Sigmoid colon (tissue), 7 donors: ENCODE data around the gene SEMA3G. TPM values are rescaled to one million over a fixed set of nuclear protein-coding genes. Genes with fewer than 3 reads are reported as not detected.
A peak's percentile ranks its signal among the peaks of the same experiment; 100 is the strongest.

Experiments
- DNase-seq: peaks from one replicate; pipeline ENCODE4 v3.0.0-alpha.2; 2019
- H3K27ac ChIP-seq, 4 donors: fragments of 200-600 bp; sonication (generic); one replicate each; pipeline ENCODE4 v1.5.1; 2016 to 2019; ENCODE audit warnings: mild to moderate bottlenecking in 1 of 4
- H3K27me3 ChIP-seq, 3 donors: fragments of 200-600 bp; sonication (generic); one replicate each; pipeline ENCODE4 v1.5.1; 2019; ENCODE audit warnings: mild to moderate bottlenecking in 1 of 3
- H3K36me3 ChIP-seq, 4 donors: fragments of 200-600 bp; sonication (generic); one replicate each; pipeline ENCODE4 v1.5.1; 2016 to 2019
- H3K4me1 ChIP-seq, 4 donors: fragments of 200-600 bp; sonication (generic); one replicate each; pipeline ENCODE4 v1.5.1; 2017 to 2019
- H3K4me3 ChIP-seq, 4 donors: fragments of 200-600 bp; sonication (generic); one replicate each; pipeline ENCODE4 v1.5.1; 2017 to 2019; ENCODE audit warnings: mild to moderate bottlenecking in 2 of 4, moderate library complexity in 1 of 4
- H3K9me3 ChIP-seq, 4 donors: fragments of 200-600 bp in 3 of 4; sonication (generic) in 3 of 4; one replicate each; pipeline versions ENCODE4 v1.5.1 to v1.6.1; 2013 to 2019
- EP300 ChIP-seq, 4 donors: sonication (generic); formaldehyde crosslinking; IDR thresholded peaks; one replicate each; pipeline ENCODE4 v1.6.1; 2017; ENCODE audit warnings: antibody characterized with exemption in 4 of 4
- POLR2A ChIP-seq, 2 donors: fragments of 450-650 bp; IDR thresholded peaks; one replicate each; pipeline ENCODE4 v1.6.1; 2016; ENCODE audit warnings: antibody characterized with exemption in 2 of 2, mild to moderate bottlenecking in 2 of 2, moderate library complexity in 2 of 2
- POLR2AphosphoS5 ChIP-seq, 4 donors: sonication (generic); formaldehyde crosslinking; IDR thresholded peaks; one replicate each; pipeline ENCODE4 v1.6.1; 2017; ENCODE audit warnings: antibody characterized with exemption in 4 of 4
- WGBS, 2 donors: extraction: QIAGEN DNeasy Blood & Tissue Kit; methylation state at CpG; one replicate each; pipeline ENCODE4 v1.1.7; 2013; 5-methylcytosine and 5-hydroxymethylcytosine counted together
- intact Hi-C: fragments of 100-400 bp; cut with DNase I; formaldehyde crosslinking; loops from one replicate; pipeline ENCODE4 v1.15.1; 2023
- polyA plus RNA-seq, 3 donors: library from polyadenylated mRNA; stranded (reverse); fragments of 200-250 nt; gene quantifications; one replicate each; pipeline ENCODE4 v1.2.3, GENCODE V29; 2013
- total RNA-seq, 4 donors: library from RNA; depleted of rRNA; stranded (reverse); fragments of >200 nt; gene quantifications; one replicate each; pipeline ENCODE4 v1.1.0, GENCODE V29; 2016
- TF ChIP-seq, protein P1 (sequence below), 4 experiments: fragments of 450-650 bp in 3 of 4; fragments of 200-600 bp in 1 of 4; IDR thresholded peaks; one replicate each; pipeline ENCODE4 v1.5.1; 2016 to 2019; ENCODE audit warnings: antibody characterized with exemption in 4 of 4, mild to moderate bottlenecking in 3 of 4, moderate library complexity in 2 of 4
- donor health status: healthy with polysubstance abuse.
- donor health status: Bipolar disorder and iron deficiency.
- donor health status: healthy.

The SEMA3G gene
- total and polyA plus RNA-seq, 7 donors, result 0.23 to 7.4 (median 3.9) TPM

- no peak for DNase-seq
- no peak overlapping the region for H3K4me3 ChIP-seq
- TF ChIP-seq POLR2A (IDR thresholded peaks at IDR 0.05) (no peak), EP300 (IDR thresholded peaks at IDR 0.05) (no peak), POLR2AphosphoS5 (IDR thresholded peaks at IDR 0.05) (no peak)
- TF ChIP-seq, protein P1, sequence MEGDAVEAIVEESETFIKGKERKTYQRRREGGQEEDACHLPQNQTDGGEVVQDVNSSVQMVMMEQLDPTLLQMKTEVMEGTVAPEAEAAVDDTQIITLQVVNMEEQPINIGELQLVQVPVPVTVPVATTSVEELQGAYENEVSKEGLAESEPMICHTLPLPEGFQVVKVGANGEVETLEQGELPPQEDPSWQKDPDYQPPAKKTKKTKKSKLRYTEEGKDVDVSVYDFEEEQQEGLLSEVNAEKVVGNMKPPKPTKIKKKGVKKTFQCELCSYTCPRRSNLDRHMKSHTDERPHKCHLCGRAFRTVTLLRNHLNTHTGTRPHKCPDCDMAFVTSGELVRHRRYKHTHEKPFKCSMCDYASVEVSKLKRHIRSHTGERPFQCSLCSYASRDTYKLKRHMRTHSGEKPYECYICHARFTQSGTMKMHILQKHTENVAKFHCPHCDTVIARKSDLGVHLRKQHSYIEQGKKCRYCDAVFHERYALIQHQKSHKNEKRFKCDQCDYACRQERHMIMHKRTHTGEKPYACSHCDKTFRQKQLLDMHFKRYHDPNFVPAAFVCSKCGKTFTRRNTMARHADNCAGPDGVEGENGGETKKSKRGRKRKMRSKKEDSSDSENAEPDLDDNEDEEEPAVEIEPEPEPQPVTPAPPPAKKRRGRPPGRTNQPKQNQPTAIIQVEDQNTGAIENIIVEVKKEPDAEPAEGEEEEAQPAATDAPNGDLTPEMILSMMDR (IDR thresholded peaks at IDR 0.05), result no peak
- no peaks in the 10 kb centered on the region for H3K36me3 ChIP-seq
- WGBS, 2 donors, result 91 to 95% methylated on average over 6 of the region's 6 CpGs
- intact Hi-C loops, result no loop called here
- peaks cover 0 to 27% (median 23%) of the 10 kb centered on the region in 4 donors for H3K4me1 ChIP-seq
- no peaks in the 10 kb centered on the region for H3K9me3 ChIP-seq
- H3K27ac ChIP-seq, result no peak overlapping the region
- H3K27me3 ChIP-seq, result no peaks in the 10 kb centered on the region
Measured at GRCh38 chr3:52452126-52452525, 7.2 kb upstream of the SEMA3G start.

DNA sequence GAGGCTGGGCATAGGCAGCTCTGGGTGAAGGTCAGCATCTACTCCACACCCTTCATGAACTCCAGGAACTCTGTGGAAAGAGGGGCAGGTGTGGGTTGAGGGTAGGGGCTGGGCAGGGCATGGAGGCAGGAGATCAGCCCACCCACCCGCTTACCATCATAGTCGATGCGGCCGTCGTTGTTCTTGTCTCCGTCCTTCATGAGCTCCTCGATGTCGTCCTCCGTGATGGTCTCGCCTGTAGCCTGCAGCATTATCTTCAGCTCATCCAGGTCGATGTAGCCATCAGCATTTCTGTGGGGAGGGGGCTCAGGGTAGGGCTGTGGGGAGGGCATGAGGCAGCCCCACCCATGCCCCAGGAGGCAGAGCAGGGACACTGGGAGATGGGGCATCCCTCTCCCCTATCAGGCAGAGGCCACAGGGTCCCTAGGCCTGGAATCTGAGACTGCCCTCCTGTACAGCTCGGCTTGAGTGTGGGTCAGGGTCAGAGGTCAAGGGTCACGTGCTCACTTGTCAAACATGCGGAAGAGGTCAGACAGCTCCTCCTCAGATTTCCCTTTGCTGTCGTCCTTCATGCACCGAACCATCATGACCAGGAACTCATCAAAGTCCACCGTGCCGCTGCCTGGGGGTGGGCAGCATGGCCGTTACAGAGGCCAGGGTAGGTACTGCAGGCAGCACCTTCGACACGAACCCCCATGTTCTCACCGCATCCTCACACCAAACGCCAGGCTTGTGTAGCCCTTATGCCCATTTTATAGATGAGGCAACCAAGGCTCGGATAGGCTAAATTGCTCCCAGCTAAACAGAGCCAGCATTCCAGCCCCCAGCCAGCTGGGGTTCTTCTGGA lies 6.6 kb upstream of the SEMA3G start:
- Histone ChIP-seq H3K4me1 (peaks cover 0 to 25% (median 19%) of the 10 kb centered on the region in 4 donors), H3K9me3 (no peaks in the 10 kb centered on the region), H3K36me3 (no peaks in the 10 kb centered on the region), H3K27me3 (no peaks in the 10 kb centered on the region), H3K27ac (no peak overlapping the region), H3K4me3 (no peak overlapping the region)
- intact Hi-C loops, result no loop called here
- no peak for DNase-seq
- 85 to 88% methylated on average over 24 of the region's 24 CpGs for WGBS, 2 donors
- TF ChIP-seq EP300 (IDR thresholded peaks at IDR 0.05) (no peak), POLR2A (IDR thresholded peaks at IDR 0.05) (no peak), POLR2AphosphoS5 (IDR thresholded peaks at IDR 0.05) (no peak)
- TF ChIP-seq, protein P1 (IDR thresholded peaks at IDR 0.05), result no peak

GRCh38 chr3:52450489-52451236 lies 5.8 kb upstream of the SEMA3G start:
- intact Hi-C loops, result no loop called here
- no peaks in the 10 kb centered on the region for H3K36me3 ChIP-seq

DNA sequence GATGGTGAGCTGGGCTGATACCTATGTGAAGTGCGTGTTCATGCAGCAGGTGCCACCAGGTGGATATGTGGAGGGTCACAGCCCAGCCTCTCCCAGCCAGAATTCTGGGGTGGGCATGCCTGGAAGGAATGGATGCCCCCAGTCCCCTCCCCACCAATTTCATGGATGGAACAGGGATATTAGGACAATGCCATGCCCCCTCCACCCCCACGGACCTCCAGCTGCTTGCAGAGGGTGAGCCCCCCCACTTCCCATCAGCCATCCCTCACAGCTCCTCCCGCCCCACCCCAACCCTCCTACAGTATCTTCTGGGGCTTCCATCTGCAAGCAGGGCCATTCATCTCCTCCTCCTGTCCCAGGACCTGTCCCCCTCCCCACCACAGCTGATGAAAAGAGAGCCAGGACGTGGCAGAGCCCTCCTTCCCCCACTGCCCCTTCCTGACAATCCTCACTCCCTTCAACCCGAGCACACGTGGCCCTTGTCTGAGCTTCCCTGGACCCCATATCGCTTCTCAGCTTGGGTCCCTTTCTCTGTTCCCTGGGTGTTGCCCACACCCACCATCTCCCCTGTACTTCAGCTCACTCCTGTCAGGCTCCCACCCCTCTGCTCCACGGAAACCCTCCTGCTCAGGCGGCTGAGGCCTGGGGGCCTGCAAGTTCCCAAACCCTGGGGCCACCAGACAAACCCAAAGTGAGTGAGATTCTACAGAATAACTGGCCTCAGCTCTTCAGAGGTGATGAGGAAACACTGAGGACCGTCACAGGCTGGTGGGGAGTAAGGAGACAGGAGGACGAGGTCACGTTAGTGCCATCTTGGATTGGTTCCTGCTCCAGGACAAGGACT lies 2.8 kb upstream of the SEMA3G start:
- Histone ChIP-seq H3K9me3 (no peaks in the 10 kb centered on the region), H3K27ac (no peak overlapping the region), H3K4me3 (no peak overlapping the region), H3K4me1 (peaks cover 0 to 17% (median 8%) of the 10 kb centered on the region in 4 donors), H3K36me3 (no peaks in the 10 kb centered on the region), H3K27me3 (no peaks in the 10 kb centered on the region)
- intact Hi-C loops, result loop anchor here (1.0 kb wide), 1 partner anchor 19 kb away; no protein-coding TSS in a partner anchor
- 81 to 82% methylated on average over 12 of the region's 12 CpGs for WGBS, 2 donors
- TF ChIP-seq, protein P1 (IDR thresholded peaks at IDR 0.05), result no peak
- TF ChIP-seq EP300 (IDR thresholded peaks at IDR 0.05), result no peak
- no peak for TF ChIP-seq POLR2A (IDR thresholded peaks at IDR 0.05)
- TF ChIP-seq POLR2AphosphoS5 (IDR thresholded peaks at IDR 0.05), result no peak
- no peak for DNase-seq

More at GRCh38 chr3:52450489-52451236, 5.8 kb upstream of the SEMA3G start:
- no peak overlapping the region for H3K4me3 ChIP-seq
- no peak for TF ChIP-seq EP300 (IDR thresholded peaks at IDR 0.05)
- H3K4me1 ChIP-seq, result peaks cover 0 to 22% (median 17%) of the 10 kb centered on the region in 4 donors
- 83 to 91% methylated on average over 11 of the region's 11 CpGs for WGBS, 2 donors
- H3K27ac ChIP-seq, result peak overlapping the region in 1 of 4 donors; percentile 9
- H3K9me3 ChIP-seq, result no peaks in the 10 kb centered on the region
- DNase-seq, result no peak
- H3K27me3 ChIP-seq, result no peaks in the 10 kb centered on the region
